ENCODE data around the gene DES. TPM values are rescaled to one million over a fixed set of nuclear protein-coding genes. Genes with fewer than 3 reads are reported as not detected.

DES gene
- total and polyA plus RNA-seq, 2 of the 13 experiments (the other 11 are each of a cell fraction or from before 2014, with no cell fraction given) = not detected

DNA sequence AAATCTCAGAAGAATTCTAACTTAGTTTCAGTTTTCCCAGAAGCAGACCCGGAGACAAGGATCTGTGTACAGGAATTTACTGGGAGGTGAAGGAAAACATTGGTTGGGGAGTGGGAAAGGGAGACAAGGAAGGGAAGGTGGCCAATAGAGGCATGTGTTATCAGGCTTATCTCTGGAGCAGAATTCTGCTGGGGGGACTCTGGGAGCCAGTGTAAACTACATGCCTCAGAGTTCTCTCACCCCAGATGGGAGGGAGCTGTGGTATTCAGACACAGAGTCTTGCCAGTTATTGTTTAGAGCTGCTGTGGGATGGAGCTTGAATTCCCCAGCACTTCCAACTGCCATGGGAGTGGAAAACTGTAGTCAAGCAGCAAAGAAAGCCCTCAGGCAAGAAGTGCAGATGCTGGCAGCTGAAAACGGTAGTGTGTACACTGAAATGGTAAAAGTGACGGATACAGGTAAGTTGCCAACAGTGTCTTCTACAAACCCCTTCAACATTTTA is 49.4 kb upstream of the DES start:
- H3K79me2 ChIP-seq (ENCODE audit: insufficient read depth, low read length) = no peaks in the 10 kb centered on the region
- H4K20me1 ChIP-seq (ENCODE audit: insufficient read depth, low read length) = no peaks in the 10 kb centered on the region
- no peak overlapping the region for H3K9ac ChIP-seq (ENCODE audit: insufficient read depth, low read depth, low read length)
- H3K4me3 ChIP-seq (replicated peaks in 1 of 3; ENCODE audit: insufficient read depth in 1 of 3, low read depth in 2 of 3, low read length in 3 of 3) = no peak overlapping the region
- CTCF ChIA-PET (ENCODE audit: low intra/inter-chr PET ratio, low total read pairs) = no interaction called here
- no peak overlapping the region for H3K4me2 ChIP-seq (ENCODE audit: low read depth, low read length)
- no peaks in the 10 kb centered on the region for H3K27me3 ChIP-seq (ENCODE audit: control insufficient read depth in 1 of 2, insufficient read depth in 2 of 2, low read length in 2 of 2)
- no TSS peak for BruUV-seq (replicated peaks)
- H3K36me3 ChIP-seq (replicated peaks in 1 of 2; ENCODE audit: control insufficient read depth in 1 of 2, insufficient read depth in 2 of 2, low read length in 2 of 2) = peaks cover 0 to 3% of the 10 kb centered on the region in 2 experiments; a peak in 2 of 5 replicates
- H2AFZ ChIP-seq (ENCODE audit: low read length) = no peak overlapping the region
- intact Hi-C loops (cut with micrococcal nuclease; ENCODE audit: unreplicated experiment) = no loop called here
- H3K27ac ChIP-seq (ENCODE audit: extremely low read length, insufficient read depth, low read length) = no peak overlapping the region
- DNase-seq (ENCODE audit: low spot score) = no peak
- no peaks in the 10 kb centered on the region for H3K9me3 ChIP-seq (ENCODE audit: low read length)
- POLR2A ChIA-PET = no interaction called here
- in situ Hi-C loops (cut with HindIII; ENCODE audit: extremely low pct_ligation_motif_present, low pct_unique_long_range_greater_than_20kb) = no loop called here
- ATAC-seq = peak; percentile 49
- TF ChIP-seq PCBP1 (IDR thresholded peaks at IDR 0.05; ENCODE audit: borderline replicate concordance, low read depth, low read length) (no peak), MAFF (IDR thresholded peaks at IDR 0.05; ENCODE audit: low read depth, low read length) (no peak), HOXA9 (CRISPR knock-in tag; IDR thresholded peaks at IDR 0.05; ENCODE audit: borderline replicate concordance) (no peak), ZNF333 (CRISPR knock-in tag; IDR thresholded peaks at IDR 0.05; ENCODE audit: borderline replicate concordance) (no peak)
- TF ChIP-seq, protein P1, sequence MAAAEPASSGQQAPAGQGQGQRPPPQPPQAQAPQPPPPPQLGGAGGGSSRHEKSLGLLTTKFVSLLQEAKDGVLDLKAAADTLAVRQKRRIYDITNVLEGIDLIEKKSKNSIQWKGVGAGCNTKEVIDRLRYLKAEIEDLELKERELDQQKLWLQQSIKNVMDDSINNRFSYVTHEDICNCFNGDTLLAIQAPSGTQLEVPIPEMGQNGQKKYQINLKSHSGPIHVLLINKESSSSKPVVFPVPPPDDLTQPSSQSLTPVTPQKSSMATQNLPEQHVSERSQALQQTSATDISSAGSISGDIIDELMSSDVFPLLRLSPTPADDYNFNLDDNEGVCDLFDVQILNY (CRISPR knock-in tag; conservative IDR thresholded peaks at IDR 0.05) = no peak
- TF ChIP-seq, protein P2, sequence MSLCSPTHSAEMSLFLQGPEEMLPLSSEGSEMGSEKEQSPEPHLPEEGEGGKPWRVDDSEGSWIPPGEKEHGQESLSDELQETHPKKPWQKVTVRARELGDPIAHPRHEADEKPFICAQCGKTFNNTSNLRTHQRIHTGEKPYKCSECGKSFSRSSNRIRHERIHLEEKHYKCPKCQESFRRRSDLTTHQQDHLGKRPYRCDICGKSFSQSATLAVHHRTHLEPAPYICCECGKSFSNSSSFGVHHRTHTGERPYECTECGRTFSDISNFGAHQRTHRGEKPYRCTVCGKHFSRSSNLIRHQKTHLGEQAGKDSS (CRISPR knock-in tag; IDR thresholded peaks at IDR 0.05; ENCODE audit: borderline replicate concordance, low read depth) = no peak
- TF ChIP-seq, protein P3, sequence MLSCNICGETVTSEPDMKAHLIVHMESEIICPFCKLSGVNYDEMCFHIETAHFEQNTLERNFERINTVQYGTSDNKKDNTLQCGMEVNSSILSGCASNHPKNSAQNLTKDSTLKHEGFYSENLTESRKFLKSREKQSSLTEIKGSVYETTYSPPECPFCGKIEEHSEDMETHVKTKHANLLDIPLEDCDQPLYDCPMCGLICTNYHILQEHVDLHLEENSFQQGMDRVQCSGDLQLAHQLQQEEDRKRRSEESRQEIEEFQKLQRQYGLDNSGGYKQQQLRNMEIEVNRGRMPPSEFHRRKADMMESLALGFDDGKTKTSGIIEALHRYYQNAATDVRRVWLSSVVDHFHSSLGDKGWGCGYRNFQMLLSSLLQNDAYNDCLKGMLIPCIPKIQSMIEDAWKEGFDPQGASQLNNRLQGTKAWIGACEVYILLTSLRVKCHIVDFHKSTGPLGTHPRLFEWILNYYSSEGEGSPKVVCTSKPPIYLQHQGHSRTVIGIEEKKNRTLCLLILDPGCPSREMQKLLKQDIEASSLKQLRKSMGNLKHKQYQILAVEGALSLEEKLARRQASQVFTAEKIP (CRISPR knock-in tag; IDR thresholded peaks at IDR 0.05; ENCODE audit: borderline replicate concordance) = no peak
- TF ChIP-seq, protein P4, sequence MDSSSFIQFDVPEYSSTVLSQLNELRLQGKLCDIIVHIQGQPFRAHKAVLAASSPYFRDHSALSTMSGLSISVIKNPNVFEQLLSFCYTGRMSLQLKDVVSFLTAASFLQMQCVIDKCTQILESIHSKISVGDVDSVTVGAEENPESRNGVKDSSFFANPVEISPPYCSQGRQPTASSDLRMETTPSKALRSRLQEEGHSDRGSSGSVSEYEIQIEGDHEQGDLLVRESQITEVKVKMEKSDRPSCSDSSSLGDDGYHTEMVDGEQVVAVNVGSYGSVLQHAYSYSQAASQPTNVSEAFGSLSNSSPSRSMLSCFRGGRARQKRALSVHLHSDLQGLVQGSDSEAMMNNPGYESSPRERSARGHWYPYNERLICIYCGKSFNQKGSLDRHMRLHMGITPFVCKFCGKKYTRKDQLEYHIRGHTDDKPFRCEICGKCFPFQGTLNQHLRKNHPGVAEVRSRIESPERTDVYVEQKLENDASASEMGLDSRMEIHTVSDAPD (CRISPR knock-in tag; IDR thresholded peaks at IDR 0.05) = no peak
- WGBS (ENCODE audit: low lambda C conversion rate) = 37% methylated on average over 3 of the region's 3 CpGs
- no peak for FAIRE-seq
- H3K4me1 ChIP-seq (ENCODE audit: insufficient read depth, low read length) = peaks cover 14% of the 10 kb centered on the region; the same call in 1 of the 2 replicates

All from HepG2 (cell line).